Neural cell (in vitro differentiated cells): ENCODE measurements around the gene PTTG1IP.

ENCODE experiments used
- EP300 ChIP-seq: fragments of 450-650 bp; conservative IDR thresholded peaks from 2 replicates; pipeline ENCODE4 v1.6.1; 2014; ENCODE audit warnings: antibody characterized with exemption, mild to moderate bottlenecking, moderate library complexity; ENCODE audit not compliant: poor library complexity, severe bottlenecking
- EZH2 ChIP-seq: fragments of 200-600, 300-800 bp; shearing (Covaris generic), sonication (generic); IDR thresholded peaks from 2 replicates; pipeline ENCODE4 v1.6.1; 2014; ENCODE audit warnings: antibody characterized with exemption, low read length, borderline replicate concordance, mild to moderate bottlenecking; ENCODE audit not compliant: insufficient read depth, poor library complexity, severe bottlenecking
- MXI1 ChIP-seq: fragments of 450-650 bp; conservative IDR thresholded peaks from 2 replicates; pipeline ENCODE4 v1.6.1; 2014; ENCODE audit warnings: antibody characterized with exemption, mild to moderate bottlenecking; ENCODE audit not compliant: poor library complexity, severe bottlenecking
- TF ChIP-seq, protein P1 (sequence below): fragments of 450-650 bp; IDR thresholded peaks from 2 replicates; pipeline ENCODE4 v1.5.1; 2014; ENCODE audit warnings: antibody characterized with exemption, mild to moderate bottlenecking, moderate library complexity; ENCODE audit not compliant: poor library complexity, severe bottlenecking

DNA sequence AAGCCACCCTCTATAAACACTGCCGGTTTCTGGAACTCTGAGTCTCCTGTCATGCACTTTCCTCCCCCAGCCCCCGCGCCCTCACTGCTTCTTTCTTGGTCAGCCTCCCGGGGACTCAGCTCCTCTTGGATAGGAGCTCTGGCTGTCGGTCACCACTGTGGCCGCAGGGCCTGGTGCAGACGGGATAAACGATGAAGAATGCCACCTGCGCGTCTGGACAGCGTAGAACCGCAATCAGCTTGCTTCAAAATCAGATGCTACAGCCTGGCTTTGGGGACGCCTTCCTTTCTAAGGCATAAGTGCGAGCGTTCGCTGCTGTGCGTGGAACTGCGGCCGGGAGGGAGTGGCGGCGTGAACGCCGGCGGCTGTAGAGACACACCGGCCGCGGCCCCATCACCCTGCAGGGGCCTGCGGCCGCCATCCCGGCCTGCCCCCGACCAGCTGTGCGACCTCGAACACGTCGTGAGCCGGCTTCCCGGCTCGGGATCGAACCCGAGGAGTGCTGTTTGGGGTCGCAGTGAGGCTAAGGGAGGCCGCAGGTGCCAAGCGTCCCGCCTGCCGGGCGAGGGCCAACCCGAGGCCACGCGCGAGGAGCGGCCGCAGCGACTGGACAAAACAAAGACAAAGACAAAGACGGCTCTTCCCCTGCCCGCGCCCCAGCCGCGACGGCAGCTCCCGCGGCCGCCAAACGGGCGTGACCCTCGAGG, 688 bp downstream of the PTTG1IP start:
- TF ChIP-seq EZH2 (no peak), EP300 (no peak), MXI1 (no peak)
- TF ChIP-seq, protein P1, sequence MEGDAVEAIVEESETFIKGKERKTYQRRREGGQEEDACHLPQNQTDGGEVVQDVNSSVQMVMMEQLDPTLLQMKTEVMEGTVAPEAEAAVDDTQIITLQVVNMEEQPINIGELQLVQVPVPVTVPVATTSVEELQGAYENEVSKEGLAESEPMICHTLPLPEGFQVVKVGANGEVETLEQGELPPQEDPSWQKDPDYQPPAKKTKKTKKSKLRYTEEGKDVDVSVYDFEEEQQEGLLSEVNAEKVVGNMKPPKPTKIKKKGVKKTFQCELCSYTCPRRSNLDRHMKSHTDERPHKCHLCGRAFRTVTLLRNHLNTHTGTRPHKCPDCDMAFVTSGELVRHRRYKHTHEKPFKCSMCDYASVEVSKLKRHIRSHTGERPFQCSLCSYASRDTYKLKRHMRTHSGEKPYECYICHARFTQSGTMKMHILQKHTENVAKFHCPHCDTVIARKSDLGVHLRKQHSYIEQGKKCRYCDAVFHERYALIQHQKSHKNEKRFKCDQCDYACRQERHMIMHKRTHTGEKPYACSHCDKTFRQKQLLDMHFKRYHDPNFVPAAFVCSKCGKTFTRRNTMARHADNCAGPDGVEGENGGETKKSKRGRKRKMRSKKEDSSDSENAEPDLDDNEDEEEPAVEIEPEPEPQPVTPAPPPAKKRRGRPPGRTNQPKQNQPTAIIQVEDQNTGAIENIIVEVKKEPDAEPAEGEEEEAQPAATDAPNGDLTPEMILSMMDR, result peak; percentile 4
